K562 (cell line): ENCODE measurements around the gene APOO. TPM values are rescaled to one million over a fixed set of nuclear protein-coding genes. Genes with fewer than 3 reads are reported as not detected.
"Not testable (repeated sequence)": the region's sequence is repeated elsewhere in the genome, so short reads cannot be mapped to it uniquely, and the experiment has no call there.

Experiments used
- ATAC-seq: fragments of 200-7000 bp; cut with Tn5 transposase; 3 replicates; pipeline ENCODE4 v1.9.1; 2020; ENCODE audit warnings: moderate library complexity
- BruUV-seq: library from RNA; stranded (reverse); fragments of 400-500 nt; replicated peaks from 2 replicates; lab custom pipeline; 2021; lab: Mats Ljungman, UMichigan
- CTCF ChIA-PET: fragments of 300-600 bp; formaldehyde crosslinking; extraction: SDS; loops from one replicate; lab custom pipeline; 2021; ENCODE audit warnings: low intra/inter-chr PET ratio; lab: Yijun Ruan, JAX
- POLR2A ChIA-PET: fragments of 300-600, 350-650 bp; sonication (Branson Sonifier 250); formaldehyde crosslinking; extraction: SDS; loops from one replicate; lab custom pipeline; 2021; ENCODE audit warnings: antibody characterized with exemption, inconsistent platforms; lab: Yijun Ruan, JAX
- DNase-seq, 4 experiments: peaks; one replicate each; pipeline versions ENCODE4 v3.0.0 to v3.0.0-alpha.2; 2011 to 2018; ENCODE audit warnings: low spot score in 3 of 4, mixed read lengths in 3 of 4; ENCODE audit errors: extremely low read depth in 1 of 4
- FAIRE-seq: peaks from 2 replicates; lab custom pipeline; 2011; peaks lifted over from hg19 to GRCh38; lab: Jason Lieb, UNC
- H2AFZ ChIP-seq: 2 replicates; pipeline ENCODE4 v1.6.0; 2011; ENCODE audit warnings: low read depth, low read length, control low read depth, inconsistent platforms
- H3K27ac ChIP-seq: fragments of 200-600 bp; 3 replicates; pipeline ENCODE4 v1.8.0; 2011; ENCODE audit warnings: low read depth, mild to moderate bottlenecking, control low read depth, inconsistent platforms, low read length, moderate library complexity, mixed read lengths; ENCODE audit errors: extremely low read depth
- H3K27me3 ChIP-seq, 2 experiments: fragments of 300-600 bp in 1 of 2; 2 replicates in 1 of 2; 3 replicates in 1 of 2; pipeline versions ENCODE4 v1.6.0 to v1.8.0; 2011; ENCODE audit warnings: inconsistent platforms in 2 of 2, low read length in 2 of 2, mild to moderate bottlenecking in 1 of 2, mixed read lengths in 1 of 2, moderate library complexity in 1 of 2; ENCODE audit not compliant: control insufficient read depth in 2 of 2, insufficient read depth in 2 of 2
- H3K36me3 ChIP-seq: fragments of 300-600 bp; 3 replicates; pipeline ENCODE4 v1.8.0; 2011; ENCODE audit warnings: mild to moderate bottlenecking, low read length, inconsistent platforms; ENCODE audit not compliant: control insufficient read depth, insufficient read depth
- H3K4me1 ChIP-seq, 2 experiments: fragments of 200-600 bp in 1 of 2; replicated peaks in 1 of 2; 2 replicates in 1 of 2; 3 replicates in 1 of 2; pipeline versions ENCODE4 v1.5.1 to v1.8.0; 2011; ENCODE audit warnings: inconsistent platforms in 2 of 2, low read length in 2 of 2, mild to moderate bottlenecking in 1 of 2, mixed read lengths in 1 of 2, moderate library complexity in 1 of 2; ENCODE audit not compliant: control insufficient read depth in 2 of 2, insufficient read depth in 2 of 2
- H3K4me2 ChIP-seq: 2 replicates; pipeline ENCODE4 v1.6.1; 2011; ENCODE audit warnings: low read length, control low read depth, inconsistent platforms, mixed read lengths; ENCODE audit not compliant: insufficient read depth
- H3K4me3 ChIP-seq: fragments of 200-600 bp; sonication (generic), shearing (Covaris generic); 2 replicates; pipeline ENCODE4 v1.5.1; 2016; ENCODE audit warnings: control low read depth, inconsistent platforms
- H3K79me2 ChIP-seq: fragments of 200-600 bp; 3 replicates; pipeline ENCODE4 v1.8.0; 2011; ENCODE audit warnings: low read length, inconsistent platforms; ENCODE audit not compliant: control insufficient read depth, insufficient read depth
- H3K9ac ChIP-seq, 2 experiments: 2 replicates each; pipeline versions ENCODE4 v1.6.0 to v1.6.1; 2011; ENCODE audit warnings: low read depth in 2 of 2, low read length in 2 of 2, control low read depth in 1 of 2, inconsistent platforms in 1 of 2, mild to moderate bottlenecking in 1 of 2, mixed read lengths in 1 of 2; ENCODE audit not compliant: insufficient read depth in 1 of 2
- H3K9me1 ChIP-seq: one replicate; pipeline ENCODE4 v1.6.0; 2011; ENCODE audit warnings: inconsistent platforms, mild to moderate bottlenecking, low read length, moderate library complexity; ENCODE audit not compliant: control insufficient read depth, insufficient read depth
- H3K9me3 ChIP-seq: replicated peaks from 2 replicates; pipeline ENCODE4 v1.5.1; 2011; ENCODE audit warnings: low read depth, low read length, inconsistent platforms; ENCODE audit not compliant: control insufficient read depth, insufficient read depth
- H4K20me1 ChIP-seq: replicated peaks from 2 replicates; pipeline ENCODE4 v1.6.1; 2011; ENCODE audit warnings: low read length, inconsistent platforms, mixed read lengths; ENCODE audit not compliant: control insufficient read depth, insufficient read depth
- ARNT ChIP-seq, 2 experiments: fragments of 450-650 bp; IDR thresholded peaks; 2 replicates each; pipeline ENCODE4 v1.6.1; 2016; ENCODE audit warnings: mild to moderate bottlenecking in 1 of 2
- CC2D1A ChIP-seq: fragments of 450-650 bp; IDR thresholded peaks from 2 replicates; pipeline ENCODE4 v1.6.1; 2017; ENCODE audit warnings: mild to moderate bottlenecking
- HIVEP1 ChIP-seq: fragments of 250-450 bp; sonication (Bioruptor Pico); IDR thresholded peaks from 2 replicates; pipeline ENCODE4 v1.4.0; 2020; ENCODE audit warnings: mild to moderate bottlenecking
- KAT7 ChIP-seq: sonication (generic); formaldehyde crosslinking; IDR thresholded peaks from 2 replicates; pipeline ENCODE4 v1.8.0; 2022; ENCODE audit warnings: missing genetic modification reagents, mild to moderate bottlenecking, borderline replicate concordance
- PATZ1 ChIP-seq: fragments of 250-450 bp; sonication (Bioruptor Pico); IDR thresholded peaks from 2 replicates; pipeline ENCODE4 v1.5.0; 2020; ENCODE audit warnings: mild to moderate bottlenecking, borderline replicate concordance
- PTBP1 ChIP-seq: fragments of 200-400 bp; formaldehyde crosslinking; IDR thresholded peaks from 2 replicates; pipeline ENCODE4 v1.6.1; 2017; ENCODE audit warnings: low read depth, low read length
- ZNF224 ChIP-seq: sonication (generic); formaldehyde crosslinking; IDR thresholded peaks from 2 replicates; pipeline ENCODE4 v1.8.0; 2022; ENCODE audit warnings: mild to moderate bottlenecking, missing genetic modification reagents
- WGBS: fragments of 100-300 bp; shearing (Covaris generic); methylation state at CpG from one replicate; pipeline ENCODE4 v1.1.6; 2016; ENCODE audit warnings: low coverage, mixed read lengths; ENCODE audit not compliant: insufficient coverage; ENCODE audit errors: missing lambda C conversion rate; 5-methylcytosine and 5-hydroxymethylcytosine counted together
- in situ Hi-C: fragments of 300-500 bp; cut with MboI; formaldehyde crosslinking; loops from 4 replicates; pipeline ENCODE4 v1.15.0; 2018; ENCODE audit warnings: inconsistent platforms, mixed read lengths
- intact Hi-C: fragments of 100-400 bp; cut with micrococcal nuclease; formaldehyde crosslinking; loops from 2 replicates; pipeline ENCODE4 v1.14.2; 2022
- polyA plus RNA-seq, 8 experiments: library from polyadenylated mRNA; depleted of rRNA in 4 of 8; stranded (reverse) in 5 of 8; unstranded in 3 of 8; fragments of >200 nt; fragmentation: Nextera tagmentation in 2 of 8; fragmentation: Illumina TruSeq in 1 of 8; extraction: Ambion mirVana in 2 of 8; extraction: Trizol in 1 of 8; gene quantifications; 2 replicates each; pipeline versions ENCODE4 v1.2.1 to v1.2.3, GENCODE V29; 2011 to 2014; ENCODE audit warnings: inconsistent platforms in 1 of 8, missing spikeins in 1 of 8
- total RNA-seq, 7 experiments: library from RNA; depleted of rRNA in 6 of 7; stranded (reverse); fragments of >200 nt in 6 of 7; fragmentation: Illumina TruSeq in 2 of 7; extraction: Trizol in 2 of 7; gene quantifications; 2 replicates each; pipeline versions ENCODE4 v1.2.1 to v1.2.3, GENCODE V29; 2011 to 2021; ENCODE audit warnings: low replicate concordance in 1 of 7

APOO gene
- total and polyA plus RNA-seq, 9 of the 15 experiments (the other 6 are each of a cell fraction or from before 2014, with no cell fraction given), result 37.3 to 76.4 (median 60.8) TPM

- 93% methylated on average over 3 of the region's 6 CpGs for WGBS
- Histone ChIP-seq H3K9me3 (no peaks in the 10 kb centered on the region), H3K27me3 (no peaks in the 10 kb centered on the region), H3K9ac (no peak overlapping the region), H2AFZ (no peak overlapping the region), H3K36me3 (peaks cover 12% of the 10 kb centered on the region; the same call in 2 of the 3 replicates), H3K79me2 (no peaks in the 10 kb centered on the region), H3K4me3 (no peak overlapping the region), H3K27ac (no peak overlapping the region), H3K4me1 (no peaks in the 10 kb centered on the region; a peak in 1 of 5 replicates), H3K4me2 (no peak overlapping the region), H4K20me1 (no peaks in the 10 kb centered on the region), H3K9me1 (no peaks in the 10 kb centered on the region)
- FAIRE-seq (no peak), DNase-seq (no peak), ATAC-seq (no peak)
- BruUV-seq, result no TSS peak
- TF ChIP-seq ZNF224 (no peak), PATZ1 (no peak), PTBP1 (no peak), KAT7 (CRISPR knock-in tag) (no peak), HIVEP1 (CRISPR knock-in tag) (no peak), ARNT (IDR thresholded peaks at IDR 0.05) (no peak), CC2D1A (no peak)
- CTCF ChIA-PET, result no interaction called here
- POLR2A ChIA-PET, result no interaction called here
- intact Hi-C loops, result no loop called here
- in situ Hi-C loops, result no loop called here
Measured at GRCh38 chrX:23861215-23861896, 46.4 kb downstream of the APOO start.

- H3K9me3 ChIP-seq, intact Hi-C loops, BruUV-seq, in situ Hi-C loops, H3K4me3 ChIP-seq, H2AFZ ChIP-seq, FAIRE-seq, DNase-seq, H3K27ac ChIP-seq, H3K79me2 ChIP-seq, H3K27me3 ChIP-seq, H3K9me1 ChIP-seq, H3K4me2 ChIP-seq, ATAC-seq, CTCF ChIA-PET, POLR2A ChIA-PET, H4K20me1 ChIP-seq, H3K9ac ChIP-seq, H3K4me1 ChIP-seq: not testable (repeated sequence)
- 100% methylated on average over 4 of the region's 7 CpGs for WGBS
- peaks cover 12% of the 10 kb centered on the region; the same call in 2 of the 3 replicates for H3K36me3 ChIP-seq
Measured at GRCh38 chrX:23859238-23859637, 48.5 kb downstream of the APOO start.
